GM13977 (cell line): ENCODE results near the gene NLGN2.

Experiments
- DNase-seq: peaks from one replicate; pipeline ENCODE4 v3.0.0; 2012; ENCODE audit warnings: low spot score
- in situ Hi-C: fragments of 300-500 bp; cut with MboI; formaldehyde crosslinking; loops from one replicate; pipeline ENCODE4 v1.12.0; 2022; ENCODE audit warnings: low sequenced_read_pairs, low pct_unique_long_range_greater_than_20kb, mixed read lengths, inconsistent platforms; ENCODE audit not compliant: unreplicated experiment
- TF ChIP-seq, protein P1 (sequence below): IDR thresholded peaks from 2 replicates; pipeline ENCODE4 v1.5.1; 2012; ENCODE audit warnings: mild to moderate bottlenecking, control low read depth; ENCODE audit not compliant: insufficient read depth; ENCODE audit errors: extremely low read depth, missing control alignments

The NLGN2 gene

DNA sequence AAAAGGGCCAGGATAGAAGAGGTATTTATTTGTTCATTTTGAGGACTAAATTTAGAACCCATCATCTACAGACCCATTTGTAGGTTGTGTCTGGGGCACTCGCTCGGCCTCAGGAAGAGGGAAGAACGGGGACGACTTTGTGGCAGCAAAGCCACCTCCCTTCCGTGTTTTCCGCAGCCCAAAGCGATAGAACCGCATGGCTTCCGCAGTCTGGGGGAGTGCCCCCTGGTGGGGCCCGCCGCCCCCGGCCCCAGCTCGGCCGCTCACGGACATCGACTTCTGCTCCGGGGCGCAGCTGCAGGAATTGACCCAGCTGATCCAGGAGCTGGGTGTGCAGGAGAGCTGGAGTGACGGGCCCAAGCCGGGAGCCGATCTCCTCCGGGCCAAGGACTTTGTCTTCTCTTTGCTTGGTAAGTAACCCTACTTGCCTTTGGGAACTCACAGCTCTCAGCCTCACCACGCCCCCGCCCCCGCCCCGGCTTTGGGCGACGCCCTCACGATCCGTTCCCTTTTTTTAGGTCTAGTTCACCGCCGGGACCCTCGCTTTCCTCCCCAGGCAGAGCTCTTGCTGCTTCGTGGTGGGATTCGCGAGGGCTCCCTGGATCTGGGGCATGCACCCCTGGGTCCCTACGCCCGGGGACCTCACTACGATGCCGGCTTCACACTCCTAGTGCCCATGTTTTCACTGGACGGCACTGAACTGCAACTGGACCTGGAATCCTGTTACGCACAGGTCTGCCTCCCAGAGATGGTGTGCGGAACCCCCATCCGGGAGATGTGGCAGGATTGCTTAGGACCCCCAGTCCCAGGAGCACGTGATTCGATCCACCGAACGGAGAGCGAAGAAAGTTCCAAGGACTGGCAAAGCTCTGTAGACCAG is 28.3 kb downstream of the NLGN2 start:
- in situ Hi-C loops, result no loop called here
- TF ChIP-seq, protein P1, sequence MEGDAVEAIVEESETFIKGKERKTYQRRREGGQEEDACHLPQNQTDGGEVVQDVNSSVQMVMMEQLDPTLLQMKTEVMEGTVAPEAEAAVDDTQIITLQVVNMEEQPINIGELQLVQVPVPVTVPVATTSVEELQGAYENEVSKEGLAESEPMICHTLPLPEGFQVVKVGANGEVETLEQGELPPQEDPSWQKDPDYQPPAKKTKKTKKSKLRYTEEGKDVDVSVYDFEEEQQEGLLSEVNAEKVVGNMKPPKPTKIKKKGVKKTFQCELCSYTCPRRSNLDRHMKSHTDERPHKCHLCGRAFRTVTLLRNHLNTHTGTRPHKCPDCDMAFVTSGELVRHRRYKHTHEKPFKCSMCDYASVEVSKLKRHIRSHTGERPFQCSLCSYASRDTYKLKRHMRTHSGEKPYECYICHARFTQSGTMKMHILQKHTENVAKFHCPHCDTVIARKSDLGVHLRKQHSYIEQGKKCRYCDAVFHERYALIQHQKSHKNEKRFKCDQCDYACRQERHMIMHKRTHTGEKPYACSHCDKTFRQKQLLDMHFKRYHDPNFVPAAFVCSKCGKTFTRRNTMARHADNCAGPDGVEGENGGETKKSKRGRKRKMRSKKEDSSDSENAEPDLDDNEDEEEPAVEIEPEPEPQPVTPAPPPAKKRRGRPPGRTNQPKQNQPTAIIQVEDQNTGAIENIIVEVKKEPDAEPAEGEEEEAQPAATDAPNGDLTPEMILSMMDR, result peak; percentile 44
- no peak for DNase-seq

DNA sequence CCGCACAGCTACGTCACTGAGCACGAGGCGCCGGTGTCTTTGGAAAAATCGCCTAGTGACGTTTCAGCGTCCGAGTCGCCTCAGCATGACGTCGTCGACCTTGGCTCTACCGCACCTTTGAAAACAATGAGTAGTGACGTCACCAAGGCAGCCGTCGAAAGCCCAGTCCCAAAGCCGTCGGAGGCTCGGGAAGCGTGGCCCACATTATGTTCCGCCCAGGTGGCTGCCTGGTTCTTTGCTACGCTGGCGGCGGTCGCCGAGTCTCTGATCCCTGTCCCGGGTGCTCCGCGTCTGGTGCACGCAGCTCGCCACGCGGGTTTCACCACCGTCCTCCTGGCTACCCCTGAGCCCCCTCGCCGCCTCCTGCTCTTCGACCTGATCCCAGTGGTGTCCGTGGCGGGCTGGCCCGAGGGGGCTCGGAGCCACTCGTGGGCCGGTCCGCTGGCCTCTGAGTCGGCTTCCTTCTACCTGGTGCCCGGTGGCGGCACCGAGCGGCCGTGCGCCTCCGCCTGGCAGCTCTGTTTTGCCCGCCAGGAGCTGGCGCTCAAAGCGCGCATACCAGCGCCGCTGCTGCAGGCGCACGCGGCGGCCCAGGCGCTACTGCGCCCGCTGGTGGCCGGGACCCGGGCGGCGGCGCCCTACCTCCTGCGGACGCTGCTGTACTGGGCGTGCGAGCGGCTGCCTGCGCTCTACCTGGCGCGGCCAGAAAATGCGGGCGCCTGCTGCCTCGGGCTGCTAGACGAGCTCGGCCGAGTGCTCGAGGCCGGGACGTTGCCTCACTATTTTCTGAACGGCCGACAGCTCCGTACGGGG is 29.1 kb downstream of the NLGN2 start:
- peak; percentile 78 for DNase-seq
- in situ Hi-C loops, result no loop called here
- TF ChIP-seq, protein P1, result peak; percentile 88

DNA sequence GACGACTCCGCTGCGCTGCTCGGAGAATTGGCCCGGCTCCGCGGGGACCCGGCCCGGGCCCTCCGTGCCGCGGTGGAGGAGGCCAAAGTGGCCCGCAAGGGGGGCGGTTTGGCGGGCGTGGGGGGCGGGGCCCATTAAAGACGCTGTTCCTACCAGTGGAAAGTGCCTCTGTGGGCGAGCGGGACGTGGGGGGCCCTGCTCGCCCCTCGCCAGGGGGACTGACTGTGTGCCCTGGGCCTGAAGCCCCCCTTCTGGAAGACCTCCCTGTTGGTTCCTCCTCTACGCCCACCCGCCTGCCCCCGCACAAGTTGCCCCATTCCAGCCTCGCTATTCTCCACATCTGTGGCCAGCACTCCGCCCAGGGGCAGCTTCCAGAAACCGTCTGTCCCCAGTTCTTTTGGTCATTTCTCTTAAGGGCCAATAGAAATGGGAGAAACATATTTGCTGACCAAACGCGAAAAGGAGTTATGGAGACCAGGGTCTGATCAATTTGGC is 29.8 kb downstream of the NLGN2 start:
- DNase-seq, result no peak
- TF ChIP-seq, protein P1, result no peak
- in situ Hi-C loops, result no loop called here

DNA sequence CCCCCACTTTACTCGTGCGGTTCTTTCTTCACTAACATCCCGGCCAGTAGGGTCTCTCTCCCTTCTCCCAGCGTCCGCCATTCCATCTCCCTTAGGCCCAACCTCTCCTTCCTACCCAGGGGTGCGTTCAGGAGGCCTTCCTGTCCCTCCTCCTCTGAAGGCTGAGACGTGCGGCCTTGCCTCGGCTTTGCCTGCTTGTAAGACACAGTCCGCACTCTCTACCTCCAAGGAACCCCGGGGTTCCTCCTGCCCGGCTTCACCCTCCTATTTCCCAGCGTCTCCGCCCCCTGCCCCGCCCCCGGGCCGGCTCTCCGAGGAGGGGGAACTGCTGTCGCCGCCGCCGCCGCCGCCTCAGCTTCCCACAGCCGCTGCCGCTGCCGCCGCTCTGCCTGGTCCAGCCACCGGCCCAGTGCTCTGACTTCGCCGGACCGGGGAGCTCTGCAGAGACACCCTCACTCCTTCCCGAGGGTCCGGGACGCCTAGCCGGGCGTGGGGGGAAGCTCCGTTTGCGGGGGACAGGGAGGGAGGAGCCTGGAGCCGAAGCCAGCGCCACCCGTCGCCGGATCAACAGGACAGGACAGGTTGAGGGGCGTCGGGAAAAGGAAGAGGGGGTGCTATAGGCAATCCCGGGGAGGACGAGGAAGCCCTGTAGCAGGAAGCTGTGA is 30.4 kb downstream of the NLGN2 start:
- in situ Hi-C loops, result no loop called here
- TF ChIP-seq, protein P1, result no peak
- no peak for DNase-seq

DNA sequence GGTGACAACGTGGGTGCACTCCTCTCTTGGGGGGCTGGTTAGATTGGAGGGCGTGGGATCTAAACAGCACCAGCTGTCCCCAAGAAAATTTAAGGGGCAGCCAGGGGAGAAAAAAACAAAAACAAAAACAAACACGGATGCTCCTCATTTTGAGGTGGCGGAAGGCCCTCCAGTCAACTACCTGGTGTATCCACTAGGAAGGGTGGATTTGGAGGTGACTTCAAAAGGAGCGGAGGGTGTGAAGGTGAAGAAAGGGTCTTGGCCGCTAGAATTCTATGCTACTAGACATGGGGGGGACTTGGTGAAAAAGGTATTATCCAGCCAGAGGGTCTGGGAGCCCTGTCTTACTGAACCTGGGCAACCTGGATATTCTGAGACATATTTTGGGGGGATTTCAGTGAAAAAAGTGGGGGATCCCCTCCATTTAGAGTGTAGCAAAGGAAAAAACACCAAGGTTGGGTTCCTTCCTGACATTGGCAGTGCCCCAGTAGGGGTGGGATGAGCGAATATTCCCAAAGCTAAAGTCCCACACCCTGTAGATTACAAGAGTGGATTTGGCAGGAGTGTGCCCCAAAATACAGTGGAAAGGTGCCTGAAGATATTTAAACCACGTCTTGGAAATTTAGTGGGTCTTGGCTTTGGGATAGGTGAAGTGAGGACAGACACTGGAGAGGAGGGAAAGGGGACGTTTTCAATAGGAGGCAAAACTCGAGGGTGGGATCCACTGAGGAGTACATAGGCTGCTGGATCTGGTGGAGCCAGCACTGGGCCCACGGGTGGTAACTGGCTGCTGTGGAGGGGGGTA is 31.2 kb downstream of the NLGN2 start:
- in situ Hi-C loops, result no loop called here
- TF ChIP-seq, protein P1, result no peak
- DNase-seq, result no peak
